Fibroblast of skin of abdomen (primary cell): Measurements from ENCODE around the gene BST1. TPM values are rescaled to one million over a fixed set of nuclear protein-coding genes. Genes with fewer than 3 reads are reported as not detected.

Source experiments
- DNase-seq: peaks from one replicate; pipeline ENCODE4 v3.0.0-alpha.2; 2013
- polyA plus RNA-seq, 2 experiments: library from polyadenylated mRNA; unstranded; fragments of 120-200 nt; gene quantifications; one replicate each; pipeline ENCODE4 v1.2.1, GENCODE V29; 2013; ENCODE audit not compliant: insufficient read length in 2 of 2

BST1 gene, protein sequence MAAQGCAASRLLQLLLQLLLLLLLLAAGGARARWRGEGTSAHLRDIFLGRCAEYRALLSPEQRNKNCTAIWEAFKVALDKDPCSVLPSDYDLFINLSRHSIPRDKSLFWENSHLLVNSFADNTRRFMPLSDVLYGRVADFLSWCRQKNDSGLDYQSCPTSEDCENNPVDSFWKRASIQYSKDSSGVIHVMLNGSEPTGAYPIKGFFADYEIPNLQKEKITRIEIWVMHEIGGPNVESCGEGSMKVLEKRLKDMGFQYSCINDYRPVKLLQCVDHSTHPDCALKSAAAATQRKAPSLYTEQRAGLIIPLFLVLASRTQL
- polyA plus RNA-seq (2013, experiment 1 of 2; ENCODE audit: insufficient read length): 18.5 TPM
- polyA plus RNA-seq (2013, experiment 2 of 2; ENCODE audit: insufficient read length): 21.1 TPM

DNA sequence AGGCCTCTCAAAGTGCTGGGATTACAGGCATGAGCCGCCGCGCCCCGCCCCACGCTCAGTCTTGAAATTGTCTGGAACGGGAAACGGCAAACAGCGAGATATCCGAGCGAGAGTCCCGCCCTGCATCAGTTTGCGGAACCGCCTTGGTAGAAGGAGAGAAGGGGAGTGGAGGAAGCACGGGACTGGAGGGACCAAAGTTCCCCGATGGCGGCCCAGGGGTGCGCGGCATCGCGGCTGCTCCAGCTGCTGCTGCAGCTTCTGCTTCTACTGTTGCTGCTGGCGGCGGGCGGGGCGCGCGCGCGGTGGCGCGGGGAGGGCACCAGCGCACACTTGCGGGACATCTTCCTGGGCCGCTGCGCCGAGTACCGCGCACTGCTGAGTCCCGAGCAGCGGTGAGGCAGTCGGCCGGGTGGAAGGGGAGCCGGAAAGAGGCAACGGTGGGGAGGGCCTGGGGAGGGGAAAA lies at the start of gene BST1:
Gene BST1, plus strand, starts transcription at position 125 of the 463 bp plus-strand sequence. Its CDS starts 80 bp downstream, at position 205.
- DNase-seq: peak; percentile 67

DNA sequence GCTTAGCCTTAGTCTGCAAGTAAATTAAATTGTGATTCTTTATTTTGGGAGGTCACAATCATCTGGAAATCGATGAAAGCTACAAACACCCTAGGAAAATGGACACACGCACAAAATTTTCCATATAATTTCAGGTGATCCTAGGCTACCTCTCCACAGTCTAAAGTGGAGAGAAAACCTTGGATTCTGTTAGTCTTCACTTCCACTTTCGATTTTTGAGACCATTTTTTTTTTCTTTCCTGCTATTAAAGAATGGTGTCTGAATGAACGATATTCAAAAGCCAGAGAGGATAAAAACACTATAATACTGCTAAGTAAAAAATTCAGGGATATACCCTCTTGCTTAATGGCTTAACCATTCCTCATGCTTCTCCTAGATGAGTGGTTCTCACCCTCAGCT lies 49.4 kb upstream of the BST1 start:
- DNase-seq: no peak

DNA sequence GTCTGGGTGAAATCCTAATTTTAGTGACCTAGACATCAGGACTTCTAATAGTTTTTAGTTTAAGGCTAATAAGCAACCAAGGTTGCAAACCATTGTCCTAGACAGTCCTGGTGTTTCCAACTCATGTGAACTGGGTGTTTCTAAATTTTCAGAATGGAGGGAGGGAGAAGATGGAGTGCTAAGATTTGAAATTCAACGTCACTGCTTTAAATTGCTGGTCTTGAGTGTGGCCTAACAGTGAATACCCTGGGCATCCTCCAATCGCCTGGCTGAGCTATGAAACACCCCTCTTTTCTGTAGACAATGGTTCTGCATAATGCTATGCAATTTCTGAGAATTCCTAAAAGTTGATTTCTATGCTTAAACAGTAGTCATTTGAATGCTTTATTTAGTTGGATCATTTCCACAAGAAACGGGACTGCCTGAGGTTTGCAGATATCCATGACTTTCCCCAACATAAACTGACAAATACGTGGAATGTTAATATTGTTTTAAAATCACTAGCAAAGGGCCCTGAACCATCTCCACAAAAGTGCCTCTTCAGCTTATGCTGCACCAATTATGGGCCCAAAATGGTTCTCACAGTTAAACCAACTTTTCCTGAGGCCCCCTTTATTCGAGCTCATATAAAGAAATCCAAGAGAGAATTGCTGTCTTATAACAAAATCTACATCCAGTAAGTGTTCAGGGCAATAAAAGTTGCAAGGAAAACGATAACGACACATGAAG lies 48.8 kb upstream of the BST1 start:
- peak; percentile 59 for DNase-seq

DNA sequence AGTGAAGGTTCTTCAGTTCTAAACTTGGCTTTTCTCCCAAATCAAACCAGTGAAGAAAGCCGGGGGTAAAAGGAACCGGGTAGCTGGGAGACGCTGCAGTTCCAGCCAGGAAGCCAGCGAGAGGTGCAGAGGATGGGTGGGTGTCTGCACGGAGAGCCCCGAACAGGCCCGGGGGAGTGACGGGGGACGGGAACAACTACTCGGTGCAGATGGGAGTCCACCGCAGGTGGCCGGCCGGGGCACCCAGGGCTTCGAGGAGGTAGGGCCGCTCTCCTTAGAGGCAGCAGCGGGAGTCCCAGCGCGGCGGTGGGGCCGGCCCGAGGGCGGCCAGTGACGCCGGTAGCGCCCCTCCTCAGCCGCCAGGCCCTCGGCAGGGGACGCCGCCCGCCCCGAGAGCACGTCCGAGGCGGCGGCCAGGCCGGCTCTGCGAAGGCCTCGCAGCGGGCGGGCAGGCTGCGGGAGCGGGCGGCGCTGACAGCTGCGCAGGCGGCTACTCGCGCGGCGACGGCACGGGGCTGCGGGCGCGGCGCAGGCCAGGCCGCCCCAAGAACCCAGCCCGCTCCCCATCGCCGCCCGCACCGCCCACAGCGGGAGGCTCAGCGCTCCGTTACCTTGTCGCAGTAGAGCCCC lies 48.2 kb upstream of the BST1 start:
- DNase-seq: peak; percentile 38

DNA sequence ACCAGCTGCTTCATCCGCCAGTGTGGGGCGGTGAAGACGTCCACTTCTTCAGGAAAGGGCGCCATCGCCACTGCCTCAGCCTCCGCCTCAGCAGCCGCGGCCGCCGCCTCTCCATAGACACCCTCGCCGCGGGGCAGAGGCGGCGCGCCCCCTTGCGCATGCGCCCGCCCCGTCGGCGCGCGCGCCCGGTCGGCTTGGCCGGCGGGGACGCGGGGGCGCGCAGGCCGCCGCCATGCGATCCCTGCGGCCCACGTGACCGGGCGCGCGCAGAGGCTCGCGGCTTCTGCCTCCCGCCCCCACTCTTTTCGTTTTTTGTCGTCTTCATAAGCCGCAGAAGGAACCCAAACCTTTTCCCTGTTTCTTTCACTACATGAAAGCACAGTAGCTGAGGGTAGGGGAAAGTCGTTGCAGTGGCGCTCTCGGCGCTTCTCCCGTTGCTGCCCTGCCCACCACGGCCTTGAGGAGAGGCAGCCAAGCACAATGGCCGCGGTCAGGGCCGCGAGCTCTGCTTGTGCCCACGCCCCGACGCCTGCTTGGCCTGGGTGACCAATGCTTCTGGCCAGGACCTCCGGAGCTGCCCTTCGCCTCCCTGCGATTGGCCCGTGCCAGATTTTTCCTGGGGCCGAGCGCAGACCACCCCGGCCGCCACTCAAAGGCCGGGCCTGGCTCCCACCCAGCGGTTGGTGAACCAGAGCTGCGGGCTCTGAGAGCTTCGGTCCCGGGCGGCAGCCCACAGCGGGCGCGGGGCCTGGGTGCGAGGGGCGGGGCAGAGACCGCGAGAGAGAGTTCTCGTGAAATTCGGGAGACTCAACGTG lies 47.4 kb upstream of the BST1 start, which contains the start of gene FBXL5:
Gene FBXL5, minus strand, starts transcription at position 135 of the 815 bp plus-strand sequence. Its CDS starts 70 bp downstream, at position 65.
- peak; percentile 91 for DNase-seq

DNA sequence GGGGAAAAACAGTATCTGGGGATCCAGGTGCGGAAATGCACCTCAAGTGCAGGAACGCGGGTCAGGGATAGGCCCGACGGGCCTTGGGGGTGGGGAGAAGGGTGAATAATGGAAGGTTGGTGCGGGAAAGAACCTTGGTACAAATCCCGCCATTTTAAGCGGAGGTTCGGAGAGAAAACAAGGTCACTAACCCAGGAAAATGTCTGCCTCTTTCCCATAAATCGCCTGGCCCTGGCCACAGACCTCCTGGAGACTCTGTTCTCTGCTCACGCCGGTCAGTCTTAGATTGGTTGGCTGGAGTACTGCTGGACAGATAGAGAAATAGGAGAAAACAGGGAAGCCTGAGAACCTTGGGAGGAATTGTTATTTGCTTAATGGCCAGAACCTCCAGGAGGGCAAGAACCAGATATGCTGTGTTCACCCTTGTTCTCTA lies 46.8 kb upstream of the BST1 start:
- no peak for DNase-seq

DNA sequence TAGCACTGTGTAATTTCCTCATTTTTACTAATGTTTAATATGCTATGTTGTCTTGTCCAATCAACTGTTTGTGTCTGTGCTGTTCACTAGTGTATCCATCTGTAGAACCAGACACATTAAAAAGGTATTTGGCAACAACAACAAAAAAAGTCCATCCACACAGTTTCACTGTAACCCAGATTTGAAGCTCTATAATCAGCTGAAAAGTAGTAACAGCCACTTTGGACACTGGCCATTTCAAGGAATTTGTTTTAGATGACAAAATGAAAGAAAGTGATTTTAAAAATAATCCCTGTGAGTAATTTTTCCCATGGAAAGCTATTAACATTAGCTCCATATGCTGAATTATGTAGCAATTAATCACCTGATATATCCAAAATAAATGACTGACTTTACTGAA lies 45.5 kb upstream of the BST1 start:
- DNase-seq: peak; percentile 15

DNA sequence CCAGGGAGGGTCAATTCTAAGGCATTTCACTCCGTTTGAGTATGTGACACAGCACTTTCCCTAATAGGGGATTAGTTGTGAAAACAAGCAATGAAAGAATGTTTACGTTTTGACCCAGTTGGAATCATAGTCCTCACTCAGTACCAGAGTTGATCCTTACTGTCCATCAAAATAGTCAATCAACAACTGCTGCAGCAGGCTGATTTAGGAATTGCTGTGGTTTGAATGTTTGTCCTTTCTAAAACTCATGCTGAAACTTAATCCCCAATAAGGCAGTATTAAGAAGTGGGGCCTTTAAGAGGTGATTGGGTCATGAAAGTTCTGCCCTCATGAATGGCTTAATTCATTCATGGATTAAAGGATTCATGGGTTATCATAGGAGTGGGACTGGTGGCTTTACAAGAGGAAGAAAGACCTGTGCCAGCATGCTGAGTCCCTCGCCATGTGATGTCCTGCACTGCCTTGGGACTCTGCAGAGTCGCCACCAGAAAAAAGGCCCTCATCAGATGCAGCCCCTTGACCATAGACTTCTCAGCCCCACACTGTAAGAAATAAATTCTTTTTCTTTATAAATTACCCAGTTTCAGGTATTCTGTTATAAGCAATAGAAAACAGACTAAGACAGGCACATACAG lies 44.6 kb upstream of the BST1 start:
- no peak for DNase-seq

DNA sequence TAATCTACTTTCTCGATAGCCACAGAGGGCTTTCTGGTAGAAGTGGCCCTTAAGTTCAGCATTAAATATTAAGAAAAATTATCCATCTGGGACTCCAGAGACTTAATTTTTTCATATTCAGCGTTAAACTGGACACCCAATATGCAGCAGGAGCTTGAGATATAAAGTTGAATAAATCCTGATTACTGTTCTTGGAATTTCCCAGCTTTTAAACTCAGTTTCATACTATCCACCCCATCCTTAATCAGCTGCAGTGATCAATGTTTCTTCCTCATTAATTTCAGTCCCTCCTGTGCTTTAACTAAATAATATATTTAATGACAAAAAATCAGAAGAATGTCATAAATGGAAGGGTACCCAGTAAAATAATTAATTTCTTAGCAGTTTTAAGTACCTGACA lies 44.1 kb upstream of the BST1 start:
- DNase-seq: no peak

DNA sequence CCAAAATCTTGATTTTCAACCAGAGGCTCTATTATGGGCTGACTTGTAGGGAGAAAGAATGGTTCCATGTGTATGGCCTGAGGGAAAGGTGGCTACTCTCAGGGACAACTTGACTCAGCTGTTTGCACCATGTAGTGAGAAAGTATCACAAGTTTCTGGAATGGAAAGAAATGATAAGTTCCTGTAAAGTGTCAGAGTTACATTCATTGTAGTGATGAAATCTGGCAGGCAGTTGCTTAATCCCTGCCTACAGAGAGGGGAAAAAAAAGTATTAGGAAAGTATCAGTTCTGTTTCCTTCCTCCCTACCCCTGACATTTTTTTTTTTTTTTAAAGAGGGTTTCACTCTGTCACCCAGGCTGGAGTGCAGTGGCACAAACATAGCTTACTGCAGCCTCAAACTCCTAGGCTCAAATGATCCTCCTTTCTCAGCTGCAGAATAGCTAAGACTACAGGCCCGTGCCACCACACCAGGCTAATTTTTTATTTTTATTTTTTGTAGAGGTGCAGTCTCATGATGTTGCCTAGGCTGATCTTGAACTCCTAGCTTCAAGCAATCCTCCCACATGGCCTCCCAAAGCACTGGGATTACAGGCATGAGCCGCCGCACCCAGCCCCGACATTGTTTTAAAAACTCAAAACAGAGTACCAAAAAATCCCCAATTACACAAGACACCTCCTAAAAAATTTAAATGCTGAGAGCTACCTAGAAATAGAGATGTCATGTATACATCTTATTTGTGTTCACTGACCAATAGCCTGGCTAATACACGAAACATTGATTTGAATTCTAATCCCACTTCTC lies 42.9 kb upstream of the BST1 start:
- peak; percentile 61 for DNase-seq

DNA sequence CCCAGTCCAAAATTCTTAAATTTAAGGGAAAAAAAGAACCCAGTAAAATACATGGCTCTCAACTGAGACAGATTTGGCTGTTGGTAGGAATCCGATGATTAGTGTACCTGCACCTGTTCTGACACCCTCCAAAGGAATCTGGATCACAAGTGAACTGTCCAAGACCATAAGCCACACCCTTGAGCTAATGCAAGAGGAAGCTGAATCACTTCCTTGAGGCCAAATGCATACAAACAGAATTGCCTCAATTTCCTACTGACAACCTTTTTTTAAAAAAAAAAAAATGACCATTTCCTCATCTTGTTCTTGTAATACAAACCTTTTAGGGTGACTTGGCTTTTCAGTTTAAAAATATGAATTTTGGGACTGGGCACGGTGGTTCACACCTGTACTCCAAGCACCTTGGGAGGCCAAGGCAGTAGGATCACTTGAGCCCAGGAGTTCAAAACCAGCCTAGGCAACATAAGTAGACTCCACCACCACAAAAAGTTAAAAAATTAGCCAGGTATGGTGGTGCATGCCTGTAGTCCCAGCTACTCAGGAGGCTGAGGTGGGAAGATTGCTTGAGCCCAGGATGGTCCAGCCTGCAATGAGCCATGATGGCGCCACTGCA lies 37.0 kb upstream of the BST1 start:
- DNase-seq: no peak

DNA sequence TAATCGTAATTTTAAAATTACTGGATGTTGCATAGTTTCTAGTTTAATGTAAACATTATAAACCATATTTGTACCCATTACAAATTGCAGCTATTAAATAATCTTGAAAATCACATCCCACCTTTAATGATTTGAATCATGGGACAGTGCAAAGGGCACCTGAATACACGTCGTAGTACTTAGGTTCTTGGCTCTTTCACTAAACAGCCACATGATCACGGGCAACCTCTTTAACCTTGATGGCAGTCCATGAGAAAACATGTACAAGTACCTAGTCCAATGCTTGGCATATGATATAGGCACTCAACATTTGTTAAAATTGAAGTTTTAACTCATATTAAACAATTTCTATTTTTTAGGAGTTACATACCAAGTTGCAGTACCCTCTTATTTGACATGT lies 35.9 kb upstream of the BST1 start:
- DNase-seq: no peak

DNA sequence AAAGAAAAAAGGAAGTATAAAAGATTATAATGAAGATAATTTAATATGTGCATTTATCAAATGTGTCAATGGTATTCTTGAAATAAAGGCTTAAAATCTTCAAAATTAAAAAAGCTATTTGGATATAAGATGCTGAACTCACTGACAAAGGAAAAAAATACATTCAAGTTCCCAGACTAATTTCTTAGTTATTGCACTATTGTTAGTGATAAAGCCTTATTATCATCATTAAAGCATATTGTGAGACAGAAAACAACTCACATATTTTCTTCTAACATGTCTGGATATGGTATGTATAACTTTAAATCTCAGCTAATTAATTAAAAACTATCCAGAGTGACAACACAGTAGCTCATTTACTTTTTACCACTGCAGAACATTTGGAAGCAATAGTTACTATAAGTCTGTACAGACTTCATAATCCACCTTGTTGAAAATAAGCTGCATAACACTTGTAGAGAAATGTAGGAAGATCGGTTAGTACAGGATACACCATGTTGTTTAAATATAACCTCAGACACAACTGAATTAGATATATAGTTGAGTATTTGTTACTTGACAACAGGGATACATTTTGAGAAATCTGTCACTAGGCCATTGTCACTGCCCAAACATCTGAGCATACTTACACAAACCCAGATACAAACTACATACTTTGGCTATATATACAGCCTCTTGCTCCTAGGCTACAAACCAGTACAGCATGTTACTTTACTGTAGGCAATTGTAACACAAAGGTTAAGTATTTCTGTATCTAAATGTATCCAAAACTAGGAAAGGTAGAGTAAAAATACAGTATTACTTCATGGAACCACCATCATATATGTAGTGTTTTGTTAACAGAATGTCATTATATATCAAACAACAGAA lies 34.1 kb upstream of the BST1 start:
- no peak for DNase-seq

DNA sequence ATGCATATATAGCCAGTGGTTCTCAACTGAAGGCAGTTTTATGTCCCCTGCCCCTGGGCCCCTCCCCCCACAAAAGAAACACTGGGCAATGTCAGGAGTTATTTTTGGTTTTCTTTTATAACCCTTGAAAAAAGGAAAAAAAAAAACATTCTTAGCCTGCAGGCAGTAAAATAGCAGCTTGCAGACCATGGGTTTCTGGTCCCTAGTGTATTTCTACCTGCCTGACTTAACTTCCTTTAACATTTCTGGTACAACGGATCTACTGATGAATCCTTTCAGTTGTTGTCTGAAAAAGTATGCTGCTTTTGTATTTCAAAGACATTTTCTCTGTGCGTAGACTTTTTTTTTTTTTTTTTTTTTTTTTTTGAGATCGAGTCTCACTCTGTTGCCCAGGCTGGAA lies 32.3 kb upstream of the BST1 start:
- no peak for DNase-seq

DNA sequence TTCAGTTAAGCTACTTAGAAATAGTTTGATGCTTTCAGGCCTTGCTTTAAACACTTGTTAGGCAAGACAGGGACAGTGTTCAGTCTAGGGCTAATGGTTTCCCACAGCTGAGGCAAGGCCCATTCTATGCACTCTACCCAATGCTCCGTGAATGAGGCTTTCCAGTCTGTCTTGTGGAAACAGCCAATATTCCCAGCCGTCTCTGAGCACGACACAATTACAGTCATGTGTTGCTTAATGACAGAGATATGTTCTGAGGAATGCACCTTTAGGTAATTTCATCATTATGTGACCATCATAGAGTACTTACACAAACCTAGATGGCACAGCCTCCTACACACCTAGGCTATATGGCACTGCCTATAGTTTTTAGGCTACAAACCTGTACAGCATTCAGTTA lies 30.8 kb upstream of the BST1 start:
- DNase-seq: no peak

DNA sequence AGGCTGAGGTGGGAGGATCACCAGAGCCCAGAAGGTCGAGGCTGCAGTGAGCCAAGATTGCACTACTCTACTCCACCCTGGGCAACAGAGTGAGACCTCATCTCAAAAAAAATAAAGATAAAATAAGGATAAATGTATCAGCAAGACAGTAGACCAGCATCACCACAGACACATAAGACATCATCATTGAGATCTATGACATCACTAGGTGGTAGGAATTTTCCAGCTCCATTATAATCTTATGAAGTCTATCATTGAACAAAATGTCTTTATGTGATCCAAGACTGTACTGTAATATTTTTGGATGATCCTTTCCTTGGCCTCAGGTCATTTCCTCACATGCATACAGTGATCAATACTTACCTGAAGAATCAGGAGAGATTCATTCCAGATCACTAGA lies 29.5 kb upstream of the BST1 start:
- DNase-seq: no peak

DNA sequence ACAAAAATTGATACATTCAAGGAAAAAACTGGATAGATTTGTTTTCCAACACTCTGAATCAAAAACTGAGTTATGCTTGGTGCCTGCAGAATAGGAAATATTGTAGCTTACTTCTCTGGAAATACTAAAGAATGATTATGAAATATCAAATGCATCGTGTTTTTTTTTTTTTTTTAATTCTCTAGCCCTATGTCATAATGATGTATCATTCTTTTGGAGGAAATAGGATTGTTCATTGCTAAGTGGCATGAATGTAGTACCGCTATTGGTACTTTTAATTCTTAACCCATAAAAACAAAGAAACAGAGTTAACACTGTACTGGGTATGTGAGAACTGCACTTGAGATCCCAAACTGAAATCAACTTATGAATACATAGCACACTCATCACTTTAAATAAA lies 28.8 kb upstream of the BST1 start:
- DNase-seq: no peak

DNA sequence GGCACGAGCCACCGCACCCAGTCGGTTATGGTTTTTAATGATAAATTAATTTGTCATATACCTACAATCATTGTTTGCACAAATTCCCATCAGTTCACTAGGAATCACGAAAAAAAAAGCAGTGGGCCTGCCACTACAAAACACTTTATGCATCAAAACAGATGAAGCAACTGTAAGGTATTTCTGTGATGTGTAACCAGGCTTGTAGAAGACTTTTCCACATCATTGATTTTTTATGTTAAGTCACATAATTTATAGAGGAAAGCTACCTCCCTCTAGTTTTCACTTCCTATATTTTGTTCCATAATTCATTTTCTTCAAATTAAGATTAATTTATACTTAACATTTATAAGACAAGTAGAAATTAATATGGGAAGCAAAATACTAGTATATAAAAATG lies 27.9 kb upstream of the BST1 start:
- DNase-seq: no peak

DNA sequence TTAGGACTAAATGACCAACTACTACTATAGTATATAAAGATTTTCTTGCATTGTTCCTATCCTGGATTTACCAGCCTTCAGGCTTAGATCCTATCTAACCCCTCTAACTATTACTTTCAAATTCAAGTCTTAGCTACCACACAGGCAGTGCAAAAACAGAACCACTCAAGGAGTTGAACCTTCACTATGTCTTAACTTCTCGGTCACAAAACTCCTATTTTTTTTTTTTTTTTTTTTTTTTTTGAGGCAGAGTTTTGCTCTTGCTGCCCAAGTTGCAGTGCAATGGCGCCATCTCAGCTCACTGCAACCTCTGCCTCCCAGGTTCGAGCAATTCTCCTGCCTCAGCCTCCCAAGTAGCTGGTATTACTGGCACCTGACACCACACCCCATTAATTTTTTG lies 27.5 kb upstream of the BST1 start:
- DNase-seq: no peak

DNA sequence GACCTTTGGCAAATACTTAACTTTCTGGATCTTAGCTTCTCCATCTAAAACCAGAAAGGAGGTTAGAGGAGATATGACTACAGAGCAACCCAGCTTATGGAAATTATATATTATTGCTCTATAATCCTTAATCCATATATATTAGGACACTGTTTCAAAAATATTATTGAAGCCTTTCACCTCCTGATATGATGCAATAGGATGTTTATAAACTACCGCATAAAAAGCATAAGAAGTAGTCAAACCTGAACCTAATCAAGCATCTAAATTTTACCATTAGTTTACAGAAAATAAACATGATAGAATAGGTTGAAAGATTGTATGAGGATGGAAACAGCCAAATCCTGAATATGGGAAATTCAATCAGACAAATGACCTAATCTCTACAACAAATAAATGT lies 26.8 kb upstream of the BST1 start:
- no peak for DNase-seq
